NCI-H1694 treated with DMSO at 0.1 percent for 48 hours (cell line): ENCODE data around the gene REX1BD.
A peak's percentile ranks its signal among the peaks of the same experiment; 100 is the strongest.
"Not testable (repeated sequence)": the region's sequence is repeated elsewhere in the genome, so short reads cannot be mapped to it uniquely, and the experiment has no call there.

Source experiments
- DNase-seq: peaks from one replicate; lab custom pipeline; 2025; lab: John Stamatoyannopoulos, UW

The REX1BD gene

DNA sequence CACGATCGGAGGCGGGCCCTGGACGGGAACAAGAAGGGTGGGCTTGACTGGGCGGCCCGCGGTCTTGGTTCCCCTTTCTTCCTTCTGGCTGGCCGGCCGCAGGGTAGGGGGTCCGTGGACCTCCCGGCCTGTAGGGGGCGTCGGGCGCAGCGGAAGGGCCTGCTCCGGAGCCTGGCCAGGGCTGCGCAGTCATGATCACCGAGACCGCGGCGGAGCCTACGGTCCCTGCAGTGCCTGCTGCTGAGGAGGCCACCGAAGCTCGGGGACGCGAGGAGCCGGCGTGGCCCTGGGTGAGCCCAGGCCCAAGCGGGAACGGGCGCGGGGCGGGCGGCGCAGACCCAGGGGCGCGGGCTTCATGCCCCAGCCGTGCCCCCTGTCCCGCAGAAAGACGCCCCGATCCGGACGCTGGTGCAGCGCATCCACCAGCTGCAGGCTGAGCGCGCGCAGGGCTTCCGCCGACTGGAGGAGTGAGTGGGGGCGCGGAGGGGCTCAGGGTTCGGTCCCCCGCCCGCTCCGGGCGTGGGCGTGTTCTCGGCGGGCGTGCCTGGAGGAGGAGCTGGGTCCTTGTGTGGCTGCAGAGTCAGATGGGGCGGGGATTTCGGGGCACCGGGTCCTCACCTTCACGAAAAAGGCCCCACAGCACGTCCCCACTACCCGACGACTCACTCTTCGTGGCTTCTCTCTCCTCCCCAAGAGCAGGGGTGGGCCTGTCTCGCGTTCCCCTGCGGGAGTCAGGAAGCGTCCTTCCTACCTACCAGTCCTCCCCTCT, at the start of gene REX1BD:
Gene REX1BD (plus strand): TSS at position 188 of the 769 bp plus-strand sequence. CDS start 4 bp downstream, at position 192.
- peak; percentile 78 for DNase-seq

- DNase-seq = no peak
These were observed 49.2 kb upstream of the REX1BD start for GRCh38 chr19:18539372-18539771.

DNA sequence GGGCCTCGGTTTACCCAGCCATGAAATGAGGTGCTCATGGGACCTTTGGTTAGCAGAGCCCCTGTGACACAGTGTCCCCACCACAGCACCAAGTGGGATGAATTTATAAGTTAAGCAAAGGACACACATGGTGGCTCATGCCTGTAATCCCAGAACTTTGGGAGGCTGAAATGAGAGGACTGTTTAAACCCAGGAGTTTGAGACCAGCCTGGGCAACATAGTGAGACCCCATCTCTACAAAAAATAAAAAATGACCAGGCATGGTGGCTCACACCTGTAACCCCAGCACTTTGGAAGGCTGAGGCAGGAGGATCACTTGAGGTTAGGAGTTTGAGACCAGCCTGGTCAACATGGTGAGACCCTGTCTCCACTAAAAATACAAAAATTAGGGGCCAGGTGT, 48.4 kb upstream of the REX1BD start:
- DNase-seq = not testable (repeated sequence)

DNA sequence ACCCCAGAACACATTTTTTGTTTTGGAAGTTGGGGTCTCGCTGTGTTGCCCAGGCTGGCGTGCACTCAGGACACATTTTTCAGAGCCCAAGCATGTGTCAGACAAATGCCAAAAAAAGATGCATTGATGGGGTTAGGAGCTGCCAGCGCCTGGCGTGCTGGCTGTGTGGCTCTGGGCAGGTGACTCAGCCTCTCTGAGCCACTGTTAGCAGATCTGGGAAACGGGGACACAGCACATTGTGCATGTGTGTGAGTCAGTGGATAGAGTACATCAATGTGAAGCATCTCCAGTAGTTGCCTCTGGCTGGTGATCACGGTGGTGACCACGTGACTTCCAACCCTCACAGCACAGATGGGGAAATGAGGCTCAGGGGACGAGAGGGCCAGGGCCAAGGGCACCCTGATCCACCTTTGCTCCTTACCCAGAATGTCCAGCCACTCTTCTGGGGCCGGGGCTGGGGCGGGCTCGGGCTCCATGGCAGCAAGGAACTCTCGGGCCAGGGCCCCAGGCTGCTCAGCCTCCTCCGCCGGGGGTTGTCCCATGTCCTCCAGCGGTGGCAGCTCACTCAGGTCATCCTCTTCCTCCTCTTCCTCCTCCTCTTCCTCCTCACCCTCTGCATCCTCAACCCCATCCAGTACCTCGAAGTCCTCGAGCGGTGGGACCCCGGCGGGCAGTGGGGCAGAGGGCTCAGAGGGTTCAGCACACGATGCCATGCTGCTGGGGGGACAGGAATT, 47.2 kb upstream of the REX1BD start:
- DNase-seq = no peak

GRCh38 chr19:18541992-18542940, 46.3 kb upstream of the REX1BD start:
- no peak for DNase-seq

DNA sequence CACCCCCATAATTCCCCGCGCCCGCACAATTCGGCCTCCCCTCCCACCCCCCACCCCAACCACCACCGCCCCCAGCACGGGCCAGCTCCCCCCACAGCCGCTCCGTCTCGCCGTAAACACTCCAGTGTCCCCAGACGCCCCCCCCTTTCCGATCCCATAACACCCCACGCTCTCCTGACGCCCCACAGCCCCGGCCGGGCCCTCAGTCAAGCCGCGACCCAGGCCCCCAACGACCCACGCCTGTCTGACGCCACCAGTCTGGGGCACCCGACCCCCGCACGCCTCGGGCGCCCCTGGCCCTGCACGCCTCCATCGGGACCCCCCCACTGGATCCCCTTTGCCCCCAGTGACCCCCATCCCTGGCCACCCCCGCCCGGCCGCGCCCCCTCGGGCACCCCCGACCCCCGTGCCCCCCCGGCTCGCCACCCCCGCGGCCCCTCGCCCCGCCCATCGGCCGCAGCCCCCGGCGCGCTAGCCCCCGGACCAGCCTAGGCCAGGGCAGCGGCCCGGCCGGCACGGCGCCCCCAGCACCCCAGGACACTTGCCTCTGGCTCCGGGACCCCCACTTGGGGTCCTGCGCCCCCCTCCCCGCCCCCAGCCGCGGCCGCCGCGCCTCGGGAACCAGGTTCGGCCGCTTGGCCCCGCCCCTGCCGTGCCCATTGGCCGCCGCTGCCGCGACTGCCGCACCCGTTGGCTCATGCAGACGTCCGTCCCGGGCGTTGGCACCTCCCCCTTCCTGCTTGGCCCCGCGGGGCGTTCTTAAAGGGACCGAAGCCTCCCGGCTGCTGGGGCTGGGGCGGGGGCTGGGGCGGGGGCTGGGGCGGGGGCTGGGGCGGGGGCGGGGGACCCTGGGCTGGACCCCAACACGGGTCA, 45.4 kb upstream of the REX1BD start, which contains the start of gene FKBP8:
Gene FKBP8 (minus strand): TSS at position 633 of the 873 bp plus-strand sequence. CDS start 1,603 bp downstream, outside the sequence.
- DNase-seq = peak; percentile 78

DNA sequence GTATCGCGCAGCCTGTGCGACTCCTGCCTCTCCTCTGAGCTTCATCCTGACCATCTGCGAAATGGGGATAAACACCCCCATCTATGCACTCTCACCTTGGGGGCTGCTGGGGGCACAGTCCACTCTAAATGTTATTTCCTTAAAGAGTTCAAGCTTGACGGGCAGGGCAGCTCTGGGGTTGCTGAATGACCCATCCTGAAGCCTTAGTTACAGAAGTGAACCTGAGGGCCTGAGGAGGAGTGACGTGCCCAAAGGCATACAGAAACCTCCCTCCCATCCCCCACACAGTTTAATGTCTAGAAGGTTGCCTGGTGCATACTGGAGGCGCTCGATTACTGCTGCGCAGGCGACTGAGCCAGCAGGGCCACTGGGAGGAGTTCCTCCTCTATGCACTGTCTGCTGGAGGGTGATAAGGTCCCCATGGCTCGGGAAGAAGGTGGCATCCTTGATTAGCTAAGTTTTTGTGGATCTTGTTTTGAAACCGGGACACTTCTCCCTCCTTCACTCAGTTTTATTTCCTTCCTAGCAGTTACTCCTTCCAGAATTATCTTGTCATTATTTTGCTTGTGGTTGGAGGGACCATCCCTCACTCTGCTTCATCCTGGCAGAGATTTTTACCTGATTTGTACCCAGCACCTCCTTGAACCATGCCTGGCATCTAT, 44.7 kb upstream of the REX1BD start:
- no peak for DNase-seq

- DNase-seq = no peak
These were observed 37.0 kb upstream of the REX1BD start for GRCh38 chr19:18551631-18552030.

DNA sequence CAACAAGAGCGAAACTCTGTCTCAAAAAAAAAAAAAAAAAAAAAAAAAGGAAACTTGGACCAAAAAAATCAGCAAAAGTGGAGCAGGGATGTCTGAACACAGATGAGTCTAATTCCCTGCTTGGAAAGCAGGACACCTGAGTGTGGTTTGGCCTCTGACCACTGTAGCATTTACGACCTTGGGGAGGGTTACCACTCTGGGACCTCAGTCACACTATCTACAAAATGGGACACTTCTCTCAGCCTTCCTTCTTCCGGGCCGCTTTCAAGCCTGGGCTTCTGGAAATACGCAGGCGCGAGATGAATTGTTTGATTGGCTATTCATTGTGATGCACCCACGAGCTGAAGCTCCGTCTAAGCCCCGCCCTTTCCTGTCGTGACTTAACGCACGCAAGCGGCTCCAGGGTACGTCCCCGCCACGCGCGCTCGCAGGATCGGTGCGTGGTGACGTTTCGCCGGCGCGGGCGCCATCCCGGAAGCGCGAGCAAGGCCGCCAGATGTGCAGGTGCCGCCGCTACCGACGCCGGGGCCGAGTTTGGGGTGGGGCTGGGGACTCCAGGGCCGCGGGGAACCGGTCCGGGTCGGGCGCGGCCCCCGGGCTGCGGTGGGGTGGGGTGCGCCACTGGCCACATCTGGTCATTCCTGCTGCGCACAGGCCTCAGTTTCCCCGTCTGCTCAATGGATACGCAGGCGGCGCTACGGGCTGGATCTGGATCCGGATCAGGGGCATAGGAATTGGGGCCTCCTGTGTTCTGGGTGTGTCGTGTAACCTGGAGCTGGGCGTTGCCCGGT, 31.0 kb upstream of the REX1BD start, which contains the start of gene KXD1:
Gene KXD1 (plus strand): TSS at position 460 of the 791 bp plus-strand sequence. CDS start 4,187 bp downstream, outside the sequence.
- DNase-seq = peak; percentile 97

DNA sequence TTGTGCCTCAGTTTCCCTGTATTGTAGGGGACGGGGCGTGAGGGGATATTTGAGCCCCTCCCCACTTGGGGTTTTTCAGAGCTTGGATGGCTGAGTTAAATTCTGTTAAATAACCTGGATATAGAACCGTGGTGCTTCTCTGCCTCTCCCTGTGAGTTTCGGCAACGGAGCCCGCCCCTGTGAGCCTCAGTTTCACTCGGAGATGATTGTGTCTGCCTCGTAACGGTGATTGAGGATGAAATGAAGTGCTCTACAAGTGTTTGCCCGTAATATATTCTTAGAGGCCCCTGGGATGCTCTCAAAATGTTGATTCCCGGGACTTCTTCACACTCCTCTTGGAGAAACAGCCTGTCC, 30.4 kb upstream of the REX1BD start:
- no peak for DNase-seq

DNA sequence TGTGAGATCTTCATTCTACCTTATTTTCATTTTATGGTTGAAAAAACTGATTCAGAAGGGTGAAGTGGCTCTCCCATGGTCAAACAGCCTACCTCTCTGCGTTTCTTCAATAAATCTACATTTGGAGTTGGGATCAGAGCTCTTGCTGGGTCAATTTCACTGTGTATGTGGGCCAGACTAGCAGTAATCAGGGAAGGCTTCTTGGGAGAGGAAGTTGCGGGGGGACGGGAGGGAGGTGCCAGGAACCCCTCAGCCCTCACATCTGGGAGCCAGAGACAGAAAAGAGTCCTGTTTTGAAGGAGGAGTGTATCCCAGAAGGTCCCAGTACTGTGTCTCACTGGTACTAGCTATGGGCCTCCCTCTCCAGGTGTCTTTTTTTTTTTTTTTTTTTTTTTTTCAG, 30.0 kb upstream of the REX1BD start:
- DNase-seq = no peak

GRCh38 chr19:18559685-18560084, 28.9 kb upstream of the REX1BD start:
- no peak for DNase-seq

DNA sequence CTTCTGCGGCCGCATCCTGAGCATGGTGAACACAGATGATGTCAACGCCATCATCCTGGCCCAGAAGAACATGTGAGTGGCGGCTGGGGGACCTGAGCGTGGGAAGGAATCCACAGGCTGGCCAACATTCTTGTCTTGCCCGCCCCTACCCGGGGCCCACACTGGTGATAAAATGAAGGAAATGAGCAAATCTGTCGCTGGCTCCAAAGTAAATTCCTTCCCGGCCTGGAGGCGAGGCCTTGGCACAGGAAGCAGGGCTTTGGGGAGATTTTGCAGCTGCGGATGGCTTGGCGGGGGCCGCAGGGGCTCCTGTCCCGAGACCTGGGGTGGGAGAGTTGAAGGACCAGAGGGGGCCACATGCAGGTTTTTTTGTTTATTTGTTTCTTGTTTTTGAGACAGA, 26.5 kb upstream of the REX1BD start:
- no peak for DNase-seq

DNA sequence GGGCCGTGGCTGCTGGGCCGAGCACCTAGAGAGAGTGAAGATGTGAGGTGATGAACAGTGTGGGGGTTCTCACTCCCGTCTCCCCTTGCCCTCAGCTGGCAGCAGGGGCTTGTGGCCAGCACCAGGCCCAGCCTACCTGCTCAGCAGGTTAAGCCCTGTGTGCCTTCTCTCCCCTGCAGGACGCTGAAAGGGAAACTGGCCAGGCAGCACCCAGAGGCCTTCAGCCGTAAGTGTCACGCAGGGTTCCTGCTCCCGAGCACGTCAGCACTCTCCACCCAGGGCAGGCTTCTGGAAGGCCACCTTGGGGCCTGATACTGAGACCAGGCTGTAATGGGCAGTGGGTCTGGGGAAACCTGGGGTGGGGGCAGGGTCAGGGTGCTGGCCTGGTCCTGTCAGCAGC, 21.6 kb upstream of the REX1BD start:
- DNase-seq = no peak

- no peak for DNase-seq
These were observed 20.2 kb upstream of the REX1BD start for GRCh38 chr19:18568367-18568766.

GRCh38 chr19:18571564-18572344, 16.8 kb upstream of the REX1BD start, which contains the start of gene UBA52:
TSS of gene UBA52 (plus strand) at chr19:18571857. CDS start at chr19:18573301, 1,444 bp downstream.
- DNase-seq = peak; percentile 96

DNA sequence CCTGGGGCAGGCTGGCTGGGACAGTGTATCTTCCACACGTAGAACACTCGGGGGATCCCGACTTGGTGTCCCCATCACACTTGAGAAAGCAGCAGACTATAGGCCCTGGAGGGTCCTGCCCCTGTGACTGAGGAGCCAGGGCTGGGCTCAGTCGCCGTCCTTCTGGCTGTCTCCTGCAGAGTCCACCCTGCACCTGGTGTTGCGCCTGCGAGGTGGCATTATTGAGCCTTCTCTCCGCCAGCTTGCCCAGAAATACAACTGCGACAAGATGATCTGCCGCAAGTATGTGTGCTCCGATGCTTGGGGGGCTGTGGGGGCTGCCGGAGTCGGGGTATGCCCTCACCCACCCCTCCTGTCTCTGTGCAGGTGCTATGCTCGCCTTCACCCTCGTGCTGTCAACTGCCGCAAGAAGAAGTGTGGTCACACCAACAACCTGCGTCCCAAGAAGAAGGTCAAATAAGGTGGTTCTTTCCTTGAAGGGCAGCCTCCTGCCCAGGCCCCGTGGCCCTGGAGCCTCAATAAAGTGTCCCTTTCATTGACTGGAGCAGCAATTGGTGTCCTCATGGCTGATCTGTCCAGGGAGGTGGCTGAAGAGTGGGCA, 13.8 kb upstream of the REX1BD start:
- no peak for DNase-seq

DNA sequence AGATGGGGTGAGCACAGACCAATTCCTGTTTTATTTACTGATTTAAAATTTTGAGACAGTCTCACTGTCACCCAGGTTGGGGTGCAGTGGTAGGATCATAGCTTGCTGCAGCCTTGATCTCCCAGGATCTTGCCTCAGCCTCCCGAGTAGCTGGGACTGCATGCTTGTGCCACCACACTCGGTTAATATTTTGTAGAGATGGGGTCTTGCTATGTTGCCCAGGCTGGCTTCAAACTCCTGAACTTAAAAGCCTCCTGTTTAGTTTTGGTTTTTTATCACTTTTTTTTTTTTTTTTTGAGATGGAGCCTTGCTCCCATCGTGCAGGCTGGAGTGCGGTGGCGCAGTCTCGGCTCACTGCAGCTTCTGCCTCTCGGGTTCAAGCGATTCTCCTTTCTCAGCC, 12.2 kb upstream of the REX1BD start:
- DNase-seq = no peak
